GM18870 (cell line): Measurements from ENCODE around the gene ACTR10.
"Not testable (repeated sequence)": the region's sequence is repeated elsewhere in the genome, so short reads cannot be mapped to it uniquely, and the experiment has no call there.

ENCODE experiments used
- ATAC-seq: cut with Tn5 transposase; IDR thresholded peaks from one replicate; pipeline ENCODE4 v1.9.1; 2021; ENCODE audit warnings: moderate library complexity; ENCODE audit not compliant: unreplicated experiment

ACTR10 gene

DNA sequence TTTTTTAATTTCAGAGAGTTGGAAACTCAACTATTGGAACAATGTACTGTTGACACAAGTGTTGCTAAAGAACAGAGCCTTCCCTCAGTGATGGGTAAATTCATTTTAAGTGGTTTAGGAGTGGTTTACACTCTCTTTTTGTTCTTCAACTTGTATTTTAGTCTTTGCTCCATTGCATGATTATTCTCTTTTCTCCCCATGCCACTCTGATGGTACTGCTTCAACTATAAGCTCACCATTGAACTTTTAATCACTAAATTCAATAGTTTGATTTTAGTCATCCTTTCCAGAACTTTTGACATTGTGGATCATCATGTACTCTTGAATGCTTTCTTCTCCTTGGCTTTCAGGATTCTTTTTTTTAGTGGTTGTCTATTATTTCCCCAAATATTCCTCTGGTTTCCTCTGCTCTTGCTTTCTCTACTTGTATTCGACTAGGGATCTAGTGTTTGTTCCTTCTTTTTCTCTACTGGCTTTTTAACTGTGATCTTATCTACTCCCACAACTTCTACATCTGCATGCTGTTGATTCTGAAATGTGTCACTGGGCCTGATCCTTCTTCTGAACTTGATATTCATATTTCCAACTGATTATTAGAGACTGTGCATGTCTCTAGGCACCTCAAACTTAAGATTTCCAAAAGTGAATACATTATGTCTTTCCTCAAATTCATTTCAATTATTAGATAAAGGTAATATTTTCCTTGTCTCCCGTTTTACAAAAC lies 15.4 kb downstream of the ACTR10 start:
- no peak for ATAC-seq

GRCh38 chr14:58216544-58216943 lies 16.6 kb downstream of the ACTR10 start:
- no peak for ATAC-seq

- no peak for ATAC-seq
Measured at GRCh38 chr14:58227096-58227819, 27.3 kb downstream of the ACTR10 start.

- ATAC-seq, result no peak
Measured at GRCh38 chr14:58238252-58239243, 38.6 kb downstream of the ACTR10 start.

- ATAC-seq, result no peak
Measured at GRCh38 chr14:58239244-58240195, 39.6 kb downstream of the ACTR10 start.

DNA sequence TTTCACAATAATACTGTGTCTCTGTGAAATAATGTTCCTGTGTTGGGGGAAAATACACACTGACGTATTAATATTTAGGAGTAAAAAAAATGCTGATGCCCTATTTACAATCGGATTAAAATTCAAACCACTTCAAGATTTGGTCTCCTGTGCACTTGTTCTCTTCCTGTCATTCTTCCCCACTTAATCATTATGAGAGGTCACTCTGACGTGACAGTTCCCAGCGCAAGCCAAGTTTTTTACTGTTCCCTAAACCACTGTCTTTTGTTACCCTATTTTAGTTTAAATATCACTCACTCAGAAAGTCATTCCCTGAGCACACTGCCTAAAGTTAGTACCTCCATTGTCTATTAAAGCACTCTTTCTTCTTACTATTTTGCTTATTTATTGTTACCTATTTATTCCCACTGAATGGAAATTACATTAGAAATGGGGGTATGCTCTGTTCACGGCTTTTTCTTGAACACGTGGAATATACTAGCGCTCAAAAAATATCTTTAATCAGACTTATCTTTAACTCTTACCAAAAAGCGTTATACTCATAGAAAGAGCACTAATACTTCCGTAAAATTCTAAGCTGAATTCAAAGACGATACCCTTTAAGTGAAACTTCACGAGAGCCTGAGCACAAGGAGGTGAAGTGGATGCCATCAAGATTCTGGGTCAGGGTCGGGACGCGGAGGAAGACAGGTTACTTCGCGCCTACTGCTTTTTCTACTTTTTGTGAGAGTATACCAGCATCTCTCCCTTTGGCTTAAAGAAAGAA lies 44.0 kb downstream of the ACTR10 start:
- peak; percentile 33 for ATAC-seq

GRCh38 chr14:58244556-58245387 lies 44.8 kb downstream of the ACTR10 start, which contains the start of gene PSMA3:
PSMA3 (plus strand) TSS chr14:58244843; CDS start chr14:58244921, 78 bp downstream.
- ATAC-seq, result peak; percentile 89

- no peak for ATAC-seq
Measured at GRCh38 chr14:58245562-58245961, 45.6 kb downstream of the ACTR10 start.

- ATAC-seq, result no peak
Measured at GRCh38 chr14:58249611-58250010, 49.7 kb downstream of the ACTR10 start.

DNA sequence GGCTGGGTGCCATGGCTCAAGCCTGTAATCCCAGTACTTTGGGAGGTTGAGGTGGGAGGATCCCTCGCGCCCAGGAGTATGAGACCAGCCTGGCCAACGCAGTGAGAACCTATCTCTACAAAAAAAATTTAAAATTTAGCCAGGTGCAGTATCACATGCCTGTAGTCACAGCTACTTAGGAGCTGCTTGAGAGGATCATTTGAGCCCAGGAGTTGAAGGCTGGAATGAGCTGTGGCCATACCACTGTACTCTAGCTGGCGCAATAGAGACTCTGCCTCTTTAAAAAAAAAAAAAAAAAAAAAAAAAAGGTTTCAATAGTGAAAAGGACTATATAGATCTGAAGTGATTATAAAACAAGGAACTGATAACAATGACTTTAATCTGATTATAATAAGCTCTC lies 58.2 kb downstream of the ACTR10 start:
- no peak for ATAC-seq

DNA sequence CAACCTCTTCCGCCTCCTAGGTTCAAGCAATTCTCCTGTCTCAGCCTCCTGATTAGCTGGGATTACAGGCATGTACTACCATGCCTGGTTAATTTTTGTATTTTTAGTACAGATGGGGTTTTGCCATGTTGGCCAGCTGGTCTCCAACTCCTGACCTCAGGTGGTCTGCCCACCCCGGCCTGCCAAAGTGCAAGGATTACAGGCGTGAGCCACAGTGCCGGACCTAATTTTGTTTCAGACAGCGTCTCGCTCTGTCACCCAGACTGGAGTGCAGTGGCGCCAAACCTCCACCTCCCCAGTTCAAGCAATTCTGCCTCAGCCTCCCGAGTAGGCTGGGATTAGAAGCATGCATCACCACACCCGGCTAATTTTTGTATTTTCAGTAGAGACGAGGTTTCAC lies 62.1 kb downstream of the ACTR10 start:
- not testable (repeated sequence) for ATAC-seq

GRCh38 chr14:58265401-58265800 lies 65.5 kb downstream of the ACTR10 start:
- ATAC-seq, result no peak

GRCh38 chr14:58270628-58271027 lies 70.7 kb downstream of the ACTR10 start:
- ATAC-seq, result no peak

GRCh38 chr14:58272588-58273372 lies 72.8 kb downstream of the ACTR10 start:
- ATAC-seq, result no peak

GRCh38 chr14:58274881-58275280 lies 74.9 kb downstream of the ACTR10 start:
- ATAC-seq, result no peak

- ATAC-seq, result no peak
Measured at GRCh38 chr14:58275527-58276190, 75.7 kb downstream of the ACTR10 start.

DNA sequence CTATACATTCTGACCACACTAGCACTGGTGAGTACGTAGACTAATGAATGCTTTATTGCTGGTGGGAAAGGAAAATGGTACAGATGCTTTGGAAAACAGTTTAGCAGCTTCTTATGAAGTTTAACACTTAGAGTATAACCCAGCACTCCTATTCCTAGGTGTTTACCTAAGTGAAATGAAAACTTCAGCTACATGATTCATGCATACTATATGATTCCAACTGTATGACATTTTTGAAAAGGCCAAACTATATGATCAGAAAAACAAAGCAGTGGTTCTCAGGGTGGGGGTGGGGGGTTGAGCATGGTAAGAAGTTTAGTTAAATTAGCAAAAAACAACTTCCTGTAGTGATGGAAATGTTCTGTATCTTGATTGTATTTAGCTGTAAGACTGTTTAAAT lies 76.3 kb downstream of the ACTR10 start:
- no peak for ATAC-seq
